B cell (primary cell): ENCODE measurements around the gene FBXO15.

Experiments used
- EZH2 ChIP-seq: IDR thresholded peaks from 2 replicates; pipeline ENCODE4 v1.6.1; 2012; ENCODE audit warnings: borderline replicate concordance, low read depth, mild to moderate bottlenecking, moderate library complexity, low read length; ENCODE audit not compliant: insufficient read depth, poor library complexity, severe bottlenecking
- TF ChIP-seq, protein P1 (sequence below): fragments of 200-600 bp; IDR thresholded peaks from one replicate; pipeline ENCODE4 v1.8.0; 2022; ENCODE audit warnings: antibody characterized with exemption, mild to moderate bottlenecking

DNA sequence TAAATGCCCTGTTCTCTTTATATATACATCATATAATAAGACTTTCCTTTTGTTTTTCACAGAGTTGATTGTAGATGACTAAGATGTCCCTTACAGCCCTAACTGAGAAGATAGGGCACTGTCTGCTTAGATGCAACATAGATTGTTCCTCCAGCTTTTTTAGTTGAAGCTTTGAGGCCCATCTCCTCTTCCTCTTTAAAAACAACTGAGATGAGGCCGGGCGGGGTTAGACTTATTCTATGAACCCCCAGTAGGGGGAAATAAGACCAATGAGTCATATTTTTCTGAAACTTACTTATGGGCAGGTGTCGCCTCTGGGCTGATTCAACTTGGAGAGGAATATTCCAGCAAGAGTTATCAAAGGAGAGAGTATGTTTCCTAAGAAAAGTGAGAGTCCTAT is 84.6 kb downstream of the FBXO15 start:
- TF ChIP-seq, protein P1, sequence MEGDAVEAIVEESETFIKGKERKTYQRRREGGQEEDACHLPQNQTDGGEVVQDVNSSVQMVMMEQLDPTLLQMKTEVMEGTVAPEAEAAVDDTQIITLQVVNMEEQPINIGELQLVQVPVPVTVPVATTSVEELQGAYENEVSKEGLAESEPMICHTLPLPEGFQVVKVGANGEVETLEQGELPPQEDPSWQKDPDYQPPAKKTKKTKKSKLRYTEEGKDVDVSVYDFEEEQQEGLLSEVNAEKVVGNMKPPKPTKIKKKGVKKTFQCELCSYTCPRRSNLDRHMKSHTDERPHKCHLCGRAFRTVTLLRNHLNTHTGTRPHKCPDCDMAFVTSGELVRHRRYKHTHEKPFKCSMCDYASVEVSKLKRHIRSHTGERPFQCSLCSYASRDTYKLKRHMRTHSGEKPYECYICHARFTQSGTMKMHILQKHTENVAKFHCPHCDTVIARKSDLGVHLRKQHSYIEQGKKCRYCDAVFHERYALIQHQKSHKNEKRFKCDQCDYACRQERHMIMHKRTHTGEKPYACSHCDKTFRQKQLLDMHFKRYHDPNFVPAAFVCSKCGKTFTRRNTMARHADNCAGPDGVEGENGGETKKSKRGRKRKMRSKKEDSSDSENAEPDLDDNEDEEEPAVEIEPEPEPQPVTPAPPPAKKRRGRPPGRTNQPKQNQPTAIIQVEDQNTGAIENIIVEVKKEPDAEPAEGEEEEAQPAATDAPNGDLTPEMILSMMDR = no peak
- TF ChIP-seq EZH2 = no peak
